CD1c-positive myeloid dendritic cell (primary cell): Measurements from ENCODE around the gene NBL1.

Experiments used
- DNase-seq: peaks from one replicate; pipeline ENCODE4 v3.0.0-alpha.2; 2016; ENCODE audit errors: extremely low spot score

Gene NBL1

DNA sequence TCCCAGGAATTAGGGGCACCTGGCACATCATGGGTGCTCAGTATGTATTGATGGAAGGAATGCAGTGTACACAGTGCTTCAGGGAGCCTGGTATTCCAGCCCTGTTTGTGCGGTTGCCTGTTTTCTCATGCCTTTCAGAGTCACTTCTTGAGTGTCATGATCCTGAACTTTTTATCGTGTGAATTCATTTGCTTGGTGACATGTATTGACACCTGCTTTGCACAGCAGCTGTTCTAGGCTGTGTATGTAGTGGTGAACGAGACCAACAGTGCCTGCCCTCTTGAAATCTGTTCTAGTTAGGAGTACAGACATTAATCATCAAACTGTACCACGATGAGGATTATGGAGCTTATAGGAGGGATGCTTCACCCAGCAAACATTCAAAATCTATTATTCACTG lies 26.7 kb downstream of the NBL1 start:
- DNase-seq: no peak

DNA sequence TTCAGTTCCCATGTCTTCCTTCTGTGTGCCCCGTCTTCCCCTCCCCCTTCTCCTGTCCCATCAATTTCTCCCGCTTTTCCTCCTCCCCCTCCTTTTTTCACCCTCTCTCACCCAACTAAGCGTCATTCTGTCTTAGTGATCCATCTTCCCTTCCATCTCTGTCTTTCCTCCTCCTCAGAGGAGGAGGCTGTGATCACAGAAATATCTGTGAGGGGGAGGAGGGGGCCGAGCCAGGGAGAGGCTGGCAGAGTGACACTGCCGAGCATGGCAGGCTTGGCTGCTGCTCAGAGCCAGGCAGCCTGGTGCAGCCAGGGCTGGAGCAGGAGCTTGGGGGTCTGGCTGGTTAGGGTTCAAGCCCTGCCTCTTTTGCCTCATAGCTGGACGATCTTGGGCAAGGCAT lies 28.1 kb downstream of the NBL1 start:
- DNase-seq: no peak

DNA sequence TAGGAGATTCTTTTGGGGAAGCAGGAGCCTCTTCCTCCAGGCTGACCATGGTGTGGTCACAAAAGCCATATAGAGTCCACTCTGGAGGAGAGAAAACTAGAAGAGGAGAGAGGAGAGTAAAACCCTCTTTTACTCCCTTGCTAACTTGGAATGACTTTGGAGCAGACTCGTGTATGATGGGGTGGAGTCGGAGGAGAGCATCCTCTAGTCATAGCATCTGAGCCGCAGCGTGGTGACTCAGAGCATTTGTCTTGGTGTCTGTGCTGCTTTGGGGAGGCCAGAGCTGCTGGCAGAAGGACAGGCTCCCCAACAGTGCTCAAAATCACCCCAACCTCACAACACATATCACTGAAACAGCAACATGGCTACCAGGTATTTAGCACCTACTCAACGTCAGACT lies 31.7 kb downstream of the NBL1 start:
- no peak for DNase-seq

DNA sequence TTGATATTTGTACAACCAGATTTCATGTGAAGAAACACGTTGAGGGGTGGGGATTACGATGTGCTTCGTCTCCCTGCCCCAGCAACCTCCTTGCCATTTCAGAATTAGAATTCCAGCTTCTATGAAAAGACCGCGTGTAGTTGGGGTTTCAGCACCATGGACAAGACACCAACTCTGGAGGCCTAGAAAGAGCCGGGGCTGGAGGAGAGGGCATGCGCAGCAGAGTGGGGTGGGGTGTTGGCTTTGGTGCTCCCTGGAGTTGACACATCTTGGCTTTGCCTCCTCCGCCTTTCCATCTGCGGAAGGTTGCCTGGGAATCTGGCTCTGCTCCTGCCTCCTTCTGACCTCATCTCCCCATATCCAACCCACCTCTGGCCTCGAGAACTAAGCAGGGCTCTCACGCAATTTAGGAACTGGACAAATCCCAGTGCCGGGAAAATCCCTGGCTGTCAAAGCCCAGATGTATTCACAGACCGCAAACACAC lies 32.4 kb downstream of the NBL1 start:
- peak; percentile 18 for DNase-seq

DNA sequence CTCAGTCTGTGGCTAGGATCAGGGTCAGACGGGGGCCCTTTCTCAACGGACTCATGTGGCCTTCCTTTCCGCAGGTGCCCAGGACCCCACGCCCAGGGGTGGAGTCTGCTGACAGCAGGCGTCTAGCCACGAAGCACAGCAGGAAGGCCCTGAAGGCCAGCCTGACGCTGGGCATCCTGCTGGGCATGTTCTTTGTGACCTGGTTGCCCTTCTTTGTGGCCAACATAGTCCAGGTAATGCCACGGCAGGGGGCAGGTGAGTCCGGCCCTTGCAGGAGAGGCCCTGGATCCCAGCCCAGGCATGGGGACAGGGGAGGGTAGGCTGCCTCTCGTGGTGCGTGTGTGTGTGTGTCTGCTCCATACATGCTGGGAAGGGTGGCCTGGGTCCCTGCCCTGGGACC lies 34.4 kb downstream of the NBL1 start:
- no peak for DNase-seq

DNA sequence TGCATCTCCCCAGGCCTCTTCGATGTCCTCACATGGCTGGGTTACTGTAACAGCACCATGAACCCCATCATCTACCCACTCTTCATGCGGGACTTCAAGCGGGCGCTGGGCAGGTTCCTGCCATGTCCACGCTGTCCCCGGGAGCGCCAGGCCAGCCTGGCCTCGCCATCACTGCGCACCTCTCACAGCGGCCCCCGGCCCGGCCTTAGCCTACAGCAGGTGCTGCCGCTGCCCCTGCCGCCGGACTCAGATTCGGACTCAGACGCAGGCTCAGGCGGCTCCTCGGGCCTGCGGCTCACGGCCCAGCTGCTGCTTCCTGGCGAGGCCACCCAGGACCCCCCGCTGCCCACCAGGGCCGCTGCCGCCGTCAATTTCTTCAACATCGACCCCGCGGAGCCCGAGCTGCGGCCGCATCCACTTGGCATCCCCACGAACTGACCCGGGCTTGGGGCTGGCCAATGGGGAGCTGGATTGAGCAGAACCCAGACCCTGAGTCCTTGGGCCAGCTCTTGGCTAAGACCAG lies 34.9 kb downstream of the NBL1 start:
- DNase-seq: no peak

DNA sequence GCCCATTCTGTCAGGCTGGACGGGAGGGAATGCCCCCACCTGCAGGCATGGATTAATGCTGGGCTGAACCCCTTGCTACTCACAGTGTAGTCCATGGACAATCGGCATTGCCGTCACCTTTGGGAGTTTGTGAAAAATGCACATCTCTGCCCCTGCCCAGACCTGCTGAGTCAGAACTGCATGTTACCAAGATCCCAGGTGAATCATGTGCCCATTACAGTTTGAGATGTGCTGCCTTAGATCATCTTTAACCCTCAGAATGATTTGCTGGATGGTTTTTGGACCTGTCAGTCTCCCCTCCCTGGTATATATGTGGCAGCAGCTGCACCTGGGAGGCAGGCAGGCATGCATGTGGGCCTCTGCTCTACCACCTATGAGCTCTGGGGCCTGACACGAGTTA lies 35.6 kb downstream of the NBL1 start:
- no peak for DNase-seq

DNA sequence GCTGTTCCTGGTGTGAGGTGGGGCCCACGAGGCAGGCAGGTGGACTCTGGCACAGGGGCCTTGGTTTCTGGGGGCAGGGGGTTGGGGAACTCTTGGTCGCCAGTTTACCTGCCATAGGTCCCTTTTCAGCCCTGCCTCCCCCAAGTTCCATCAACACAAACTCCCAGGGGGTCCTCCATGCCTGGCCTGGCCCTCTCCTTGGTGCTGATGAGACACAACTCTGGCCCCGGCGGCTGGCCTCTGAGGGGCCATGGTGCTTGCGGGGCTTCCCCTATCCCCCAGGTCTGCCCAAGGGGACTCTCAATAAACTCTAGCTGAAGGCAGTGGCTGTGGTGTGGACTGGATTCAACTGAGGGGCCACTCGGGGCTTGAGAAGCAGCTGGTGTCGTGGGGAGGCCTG lies 36.5 kb downstream of the NBL1 start:
- DNase-seq: no peak

DNA sequence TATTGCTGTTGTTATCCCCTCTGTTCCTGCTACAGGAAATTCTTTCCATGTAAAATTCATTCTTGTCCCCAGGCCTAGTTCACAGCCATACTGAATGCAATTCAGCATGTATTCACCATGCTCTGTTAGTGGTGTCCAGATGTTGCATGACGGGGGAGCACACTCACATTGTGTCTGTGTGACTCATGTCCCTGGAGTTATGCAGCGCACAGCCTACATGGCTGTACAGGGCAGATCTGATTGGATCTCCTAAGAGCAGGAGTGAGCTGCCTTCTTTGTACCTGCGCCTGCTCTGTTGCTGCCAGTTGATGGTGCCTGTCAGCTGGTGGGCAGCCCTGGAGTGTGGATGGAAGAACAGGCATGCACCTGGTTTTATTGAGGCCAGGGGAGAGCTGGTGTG lies 38.1 kb downstream of the NBL1 start:
- no peak for DNase-seq

DNA sequence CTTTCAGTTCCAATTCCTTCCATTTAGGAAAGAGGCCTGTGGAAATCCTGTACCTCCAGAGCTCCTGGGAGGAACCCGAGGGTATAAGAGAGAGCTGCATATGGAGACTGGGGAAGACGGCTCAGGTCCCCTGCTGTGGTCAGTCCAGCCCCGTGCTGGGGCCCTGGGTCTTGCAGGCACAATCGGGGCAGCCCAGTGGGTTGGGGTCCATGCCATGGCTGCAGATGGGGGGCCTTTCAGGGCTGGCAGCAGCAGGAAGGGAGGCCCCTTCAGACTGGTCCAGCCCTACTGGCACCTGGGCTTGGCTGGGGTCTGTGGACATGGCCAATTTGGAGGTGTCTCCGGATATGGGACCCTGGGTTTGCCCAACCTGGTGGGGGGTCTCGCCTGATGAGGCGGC lies 38.8 kb downstream of the NBL1 start:
- DNase-seq: no peak

DNA sequence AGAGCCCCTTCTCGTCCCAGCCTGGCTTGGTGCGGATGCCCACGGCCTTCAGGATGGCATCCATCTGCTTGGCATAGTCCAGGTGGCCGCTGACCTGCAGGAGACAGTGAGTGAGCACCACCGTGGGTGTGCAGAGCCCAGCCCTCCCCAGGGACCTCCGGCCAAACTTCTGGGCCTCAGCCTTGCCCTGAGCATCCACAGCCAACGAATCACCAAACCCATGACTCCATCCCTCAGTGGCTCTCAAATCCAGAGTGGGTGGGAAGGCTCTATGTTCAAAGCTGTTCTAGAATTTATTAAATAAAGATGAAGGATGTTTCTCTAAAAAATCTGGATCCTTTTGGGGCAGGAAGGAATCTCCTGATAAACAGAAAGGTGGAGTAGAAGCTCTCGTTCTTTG lies 39.2 kb downstream of the NBL1 start:
- DNase-seq: no peak

DNA sequence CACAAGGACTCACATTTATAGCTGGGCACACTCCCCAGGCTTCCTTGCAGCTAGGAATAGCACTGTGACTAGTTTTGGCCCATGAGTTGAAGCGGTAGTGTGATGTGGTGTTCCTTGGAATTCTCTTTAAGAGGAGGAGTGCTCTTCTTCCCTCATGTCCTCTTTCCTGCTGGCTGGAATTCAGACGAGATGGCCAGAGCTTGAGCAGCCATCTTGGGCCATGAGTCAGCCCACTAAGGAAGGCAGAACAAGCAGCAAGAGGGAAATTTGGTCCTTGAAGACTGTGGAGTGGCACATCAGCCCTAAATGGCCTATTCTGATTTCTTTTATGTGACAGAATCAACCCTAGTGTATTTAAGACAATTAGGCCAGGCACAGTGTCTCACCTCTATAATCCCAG lies 40.6 kb downstream of the NBL1 start:
- no peak for DNase-seq

DNA sequence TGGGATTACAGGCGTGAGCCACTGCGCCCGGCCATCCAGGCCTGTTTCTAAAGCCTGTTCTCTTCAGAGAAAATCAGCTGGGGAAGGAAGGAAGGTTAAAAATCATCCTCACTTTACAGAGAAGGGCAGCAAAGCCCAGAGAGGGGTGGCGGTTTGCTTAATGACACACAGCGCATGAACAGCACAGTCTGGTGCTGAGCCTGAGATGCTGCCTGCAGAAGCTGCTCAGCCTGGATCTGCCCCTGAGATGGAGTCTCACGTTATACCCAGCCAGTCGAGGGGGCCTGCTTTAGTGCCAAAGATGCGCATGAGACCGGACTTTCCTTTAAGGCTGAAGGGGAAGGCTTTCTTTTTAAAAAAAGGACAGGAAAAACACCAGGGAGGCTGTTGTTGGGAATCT lies 41.9 kb downstream of the NBL1 start:
- no peak for DNase-seq

DNA sequence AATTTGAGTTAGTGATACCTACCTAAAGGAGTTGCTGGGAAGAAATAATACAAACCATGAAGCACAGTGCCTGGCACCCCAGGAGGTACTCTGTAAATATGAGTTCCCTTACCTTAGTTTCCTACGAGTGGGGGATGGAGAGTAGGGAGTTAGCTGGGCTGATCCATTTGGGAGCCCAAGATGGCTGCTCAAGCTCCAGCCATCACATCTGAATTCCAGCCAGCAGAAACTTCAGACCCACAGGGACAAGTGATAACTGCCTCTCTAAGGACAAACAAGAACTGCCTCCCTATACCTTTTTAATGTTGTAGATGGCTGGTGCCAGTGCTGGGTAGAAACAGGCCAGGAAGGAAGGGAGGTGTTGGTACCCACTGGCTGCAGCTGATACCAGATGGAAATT lies 43.3 kb downstream of the NBL1 start:
- no peak for DNase-seq

DNA sequence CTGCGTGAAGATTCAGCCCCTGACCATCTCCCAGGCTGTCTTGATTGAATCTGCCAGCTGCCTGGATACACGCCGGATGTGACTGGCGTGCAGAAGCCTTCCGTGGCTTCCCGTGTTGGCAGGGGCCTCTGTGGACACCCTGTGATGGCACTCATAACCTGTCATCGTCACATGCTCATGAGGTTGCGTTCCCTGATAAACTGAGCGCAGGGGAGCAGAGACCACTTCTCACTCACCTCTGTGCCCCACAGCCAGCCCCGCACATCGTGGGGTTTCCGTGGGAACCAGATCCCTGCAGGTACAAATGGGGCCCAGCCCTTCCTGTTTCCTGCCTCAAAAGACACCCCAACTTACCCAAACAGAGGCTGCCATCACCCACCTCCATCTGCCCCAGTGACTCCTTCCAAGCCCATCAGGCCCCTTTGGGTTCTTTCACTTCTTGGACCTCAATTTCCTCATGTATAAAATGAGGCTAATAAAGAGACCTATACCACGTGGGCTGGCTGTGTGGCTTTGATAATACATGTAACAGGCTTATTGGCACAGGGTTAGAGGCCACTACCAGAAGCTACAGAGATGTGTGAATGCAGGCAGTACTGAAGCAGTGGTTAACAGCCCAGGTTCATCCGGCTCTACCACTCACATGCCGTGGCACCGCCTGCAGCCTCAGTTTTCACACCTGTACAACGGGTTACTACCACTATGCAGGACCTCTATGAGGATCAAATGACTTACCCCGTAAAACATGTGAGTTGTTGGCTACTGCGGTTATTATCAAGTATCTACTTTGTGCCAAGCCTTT lies 44.1 kb downstream of the NBL1 start:
- no peak for DNase-seq

DNA sequence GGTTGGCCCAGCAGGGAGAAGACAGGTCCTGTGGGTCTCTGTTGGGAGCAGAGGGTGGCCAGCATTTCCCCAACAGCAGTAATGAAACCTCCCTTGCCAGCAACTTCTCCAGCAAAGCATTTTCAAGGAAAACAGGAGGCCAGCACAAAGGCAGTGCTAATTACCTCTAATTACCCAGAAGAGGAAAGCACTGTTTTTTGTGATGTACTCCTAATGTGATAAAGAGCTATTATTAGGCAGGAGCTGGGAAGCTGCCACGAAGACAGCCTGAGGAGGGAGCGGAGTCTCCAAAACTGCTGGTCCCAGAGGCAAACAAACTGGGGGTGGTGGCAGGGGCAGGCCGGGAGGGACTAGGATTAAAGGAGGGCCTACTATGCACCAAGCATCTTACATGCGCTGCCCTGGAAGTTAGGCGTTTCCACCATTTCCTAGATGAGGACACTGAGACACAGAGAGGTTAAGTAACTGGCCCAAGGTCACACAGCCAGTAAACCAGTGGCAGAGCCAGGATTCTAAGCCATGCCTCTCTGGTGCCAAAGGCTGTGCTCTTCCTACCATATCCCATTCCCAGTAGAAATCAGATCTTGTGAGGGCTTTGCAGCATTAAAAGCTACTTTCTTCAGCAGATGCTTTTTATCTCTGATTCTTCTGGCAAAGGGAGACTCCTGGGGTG lies 45.1 kb downstream of the NBL1 start:
- no peak for DNase-seq

DNA sequence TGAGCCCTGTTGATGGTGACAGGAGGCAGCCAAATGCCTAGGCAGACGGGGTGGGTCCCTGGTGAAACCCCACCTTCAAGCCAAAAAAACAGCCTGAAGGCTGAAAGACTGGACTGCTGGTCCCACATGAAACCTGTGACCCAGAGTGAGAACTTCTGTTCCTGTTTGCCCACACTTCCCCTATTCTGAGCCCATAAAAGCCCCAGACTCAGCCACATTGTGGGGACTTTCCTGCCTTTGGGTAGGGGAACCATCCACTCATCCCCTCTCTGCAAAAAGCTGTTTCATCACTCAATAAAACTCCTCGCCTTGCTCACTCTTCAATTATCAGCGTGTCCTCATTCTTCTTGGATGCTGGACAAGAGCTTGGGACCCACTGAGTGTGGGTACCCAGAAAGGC lies 45.7 kb downstream of the NBL1 start:
- DNase-seq: peak; percentile 17

DNA sequence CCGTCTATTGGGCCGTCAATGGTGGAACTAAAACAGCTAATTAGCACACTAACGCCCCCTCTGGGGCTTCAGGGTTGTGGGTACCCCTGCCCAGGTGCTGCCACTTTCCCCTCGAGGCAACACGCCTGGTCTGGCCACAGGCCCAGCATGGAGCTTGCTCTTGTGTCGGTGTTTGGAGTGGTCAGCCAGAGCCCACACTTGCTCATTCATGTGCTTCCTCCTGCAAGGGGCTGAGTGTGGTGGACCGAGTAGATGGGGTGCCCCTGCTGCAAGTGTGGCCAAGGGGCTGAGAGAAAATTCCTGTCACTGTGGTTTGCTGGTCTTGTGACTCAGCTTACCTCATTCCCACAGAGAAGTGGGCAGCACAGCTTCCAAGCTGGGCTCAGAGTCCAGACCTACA lies 46.2 kb downstream of the NBL1 start:
- DNase-seq: no peak

DNA sequence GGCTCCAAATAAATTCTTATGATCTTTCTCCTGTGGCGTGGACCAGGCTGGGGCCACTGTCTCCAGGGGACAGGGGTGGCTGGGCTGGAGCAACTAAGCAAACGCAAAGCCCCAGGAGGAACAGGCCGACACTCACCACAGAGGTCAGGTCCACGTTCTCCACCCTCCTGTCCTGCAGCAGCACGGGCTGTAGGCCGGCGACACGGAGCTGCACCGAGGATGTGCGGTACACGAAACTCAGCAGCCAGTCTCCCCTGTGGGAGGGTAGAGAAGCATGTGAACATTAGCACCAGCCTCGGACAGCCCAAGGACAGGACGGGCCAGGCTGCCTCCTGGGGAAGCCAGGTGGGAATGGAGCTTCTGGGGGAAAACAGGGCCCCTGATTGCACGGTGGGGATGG lies 50.2 kb downstream of the NBL1 start:
- DNase-seq: no peak

DNA sequence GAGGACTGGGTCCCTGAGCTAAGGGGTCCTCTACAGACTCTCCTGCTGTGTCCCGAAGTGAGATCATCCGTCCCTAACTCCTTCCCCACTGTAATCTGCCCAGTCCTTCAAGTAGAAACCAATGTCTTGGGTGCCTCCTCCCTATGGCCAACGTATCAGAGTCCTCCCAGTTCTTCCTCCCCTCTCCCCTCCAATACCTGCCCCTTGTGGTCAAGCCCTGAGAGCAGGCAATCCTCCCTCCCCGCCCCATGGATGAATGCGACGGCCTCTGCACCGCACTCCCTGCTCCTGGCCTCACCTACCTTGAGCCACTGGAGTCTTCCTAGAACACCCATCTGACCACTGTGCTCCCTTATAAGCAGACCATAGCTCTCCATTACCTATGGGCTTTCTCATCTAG lies 51.7 kb downstream of the NBL1 start:
- DNase-seq: no peak

DNA sequence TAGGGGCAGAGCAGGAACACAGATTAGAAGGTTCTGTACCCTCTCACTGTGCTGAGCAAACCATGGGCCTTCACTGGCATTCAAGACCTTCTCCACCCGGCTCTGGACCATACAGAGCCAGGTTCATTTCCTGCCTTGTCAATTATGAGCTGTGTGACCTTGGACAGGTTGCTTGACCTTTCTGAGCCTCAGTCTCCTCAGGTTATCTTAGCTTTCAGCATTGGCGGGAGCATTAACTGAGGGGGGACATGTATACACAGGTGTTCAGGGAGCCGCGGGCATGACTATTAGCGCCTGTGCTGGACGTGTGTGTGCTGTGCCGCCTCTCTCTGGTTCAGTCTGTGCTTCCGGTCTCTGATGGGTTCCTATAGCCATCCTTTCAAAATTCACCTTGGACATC lies 52.7 kb downstream of the NBL1 start:
- no peak for DNase-seq

DNA sequence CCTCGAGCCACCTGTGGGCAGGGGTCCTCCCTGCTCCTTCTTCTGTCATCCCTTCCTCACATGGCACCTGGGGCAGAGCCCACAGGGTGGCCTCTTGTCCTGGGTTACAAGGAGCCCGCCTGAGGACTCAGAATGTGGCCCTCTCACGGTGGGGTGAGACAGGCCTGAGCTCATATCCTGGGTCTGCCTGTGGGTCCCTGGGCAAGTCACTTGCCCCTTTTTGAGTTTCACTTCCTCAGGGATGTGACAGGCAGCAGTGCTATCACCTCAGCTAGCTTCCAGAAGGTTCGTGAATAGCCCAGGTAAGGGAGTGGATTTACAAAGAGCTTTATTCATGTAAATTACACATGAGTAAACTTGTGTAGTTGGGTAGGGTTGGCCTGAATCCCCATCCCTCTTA lies 54.1 kb downstream of the NBL1 start:
- DNase-seq: no peak

DNA sequence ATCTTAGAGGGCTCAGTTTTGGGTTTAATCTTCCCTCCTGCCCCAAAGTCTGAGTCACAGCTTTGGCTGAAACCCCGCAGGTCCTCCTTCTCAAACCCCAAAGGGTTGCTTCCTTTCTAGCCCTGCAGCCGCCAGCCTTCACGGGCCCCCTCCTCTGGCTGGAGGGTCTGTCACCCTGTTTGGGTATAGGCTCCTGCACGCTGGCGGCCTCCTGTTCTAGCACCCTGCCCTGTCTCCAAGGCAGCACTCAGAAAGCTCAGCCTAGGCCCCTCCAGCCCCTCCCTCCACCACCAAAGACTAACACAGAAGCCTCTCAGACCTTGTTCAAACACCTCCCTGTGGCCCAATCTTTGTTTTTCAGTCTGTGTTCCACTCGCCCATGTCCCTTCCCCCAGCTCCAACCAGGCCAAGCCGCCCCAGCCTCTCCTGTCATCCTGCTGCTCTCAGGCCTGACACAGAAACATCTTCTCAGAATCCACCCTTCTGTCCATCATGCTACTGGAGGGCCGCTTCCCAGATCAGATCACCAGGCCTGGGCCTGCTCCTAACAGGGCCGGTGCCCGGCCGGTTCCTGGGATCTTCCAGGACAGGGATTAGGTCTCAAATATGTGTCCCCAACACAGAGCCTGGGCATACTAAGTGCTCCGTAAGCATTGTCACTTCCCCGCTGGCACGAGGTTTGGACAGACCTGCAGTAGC lies 56.1 kb downstream of the NBL1 start:
- DNase-seq: no peak
